Fibroblast of pulmonary artery (primary cell): ENCODE measurements around the gene SORCS2.

Experiments used
- DNase-seq: peaks from one replicate; pipeline ENCODE4 v3.0.0-alpha.2; 2010; ENCODE audit warnings: low read depth
- H3K4me3 ChIP-seq: replicated peaks from 2 replicates; pipeline ENCODE4 v1.5.1; 2011; ENCODE audit warnings: low read depth, mild to moderate bottlenecking, control low read depth, low read length, moderate library complexity
- TF ChIP-seq, protein P1 (sequence below): IDR thresholded peaks from 2 replicates; pipeline ENCODE4 v1.5.1; 2011; ENCODE audit warnings: mild to moderate bottlenecking, control low read depth, low read length, inconsistent platforms; ENCODE audit errors: missing control alignments

Gene SORCS2

DNA sequence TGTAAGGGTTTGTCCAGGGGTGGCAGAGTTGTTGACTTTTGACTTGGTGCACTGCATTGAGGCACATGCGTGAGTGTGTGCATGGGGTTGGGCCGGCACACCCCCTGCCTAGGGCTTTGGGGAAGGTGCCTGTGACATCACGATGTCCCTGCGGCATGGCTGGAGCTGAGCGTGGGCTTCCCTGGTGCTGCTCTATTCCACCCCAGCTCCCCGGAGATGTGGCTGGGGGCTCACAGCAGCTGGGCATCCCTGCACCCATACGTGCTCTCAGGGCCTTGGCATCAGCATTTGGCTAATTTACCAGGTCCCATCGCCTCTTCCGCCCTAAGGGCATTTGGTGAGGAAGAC, 236.7 kb downstream of the SORCS2 start:
- DNase-seq: no peak
- H3K4me3 ChIP-seq: no peak overlapping the region
- TF ChIP-seq, protein P1, sequence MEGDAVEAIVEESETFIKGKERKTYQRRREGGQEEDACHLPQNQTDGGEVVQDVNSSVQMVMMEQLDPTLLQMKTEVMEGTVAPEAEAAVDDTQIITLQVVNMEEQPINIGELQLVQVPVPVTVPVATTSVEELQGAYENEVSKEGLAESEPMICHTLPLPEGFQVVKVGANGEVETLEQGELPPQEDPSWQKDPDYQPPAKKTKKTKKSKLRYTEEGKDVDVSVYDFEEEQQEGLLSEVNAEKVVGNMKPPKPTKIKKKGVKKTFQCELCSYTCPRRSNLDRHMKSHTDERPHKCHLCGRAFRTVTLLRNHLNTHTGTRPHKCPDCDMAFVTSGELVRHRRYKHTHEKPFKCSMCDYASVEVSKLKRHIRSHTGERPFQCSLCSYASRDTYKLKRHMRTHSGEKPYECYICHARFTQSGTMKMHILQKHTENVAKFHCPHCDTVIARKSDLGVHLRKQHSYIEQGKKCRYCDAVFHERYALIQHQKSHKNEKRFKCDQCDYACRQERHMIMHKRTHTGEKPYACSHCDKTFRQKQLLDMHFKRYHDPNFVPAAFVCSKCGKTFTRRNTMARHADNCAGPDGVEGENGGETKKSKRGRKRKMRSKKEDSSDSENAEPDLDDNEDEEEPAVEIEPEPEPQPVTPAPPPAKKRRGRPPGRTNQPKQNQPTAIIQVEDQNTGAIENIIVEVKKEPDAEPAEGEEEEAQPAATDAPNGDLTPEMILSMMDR: no peak

DNA sequence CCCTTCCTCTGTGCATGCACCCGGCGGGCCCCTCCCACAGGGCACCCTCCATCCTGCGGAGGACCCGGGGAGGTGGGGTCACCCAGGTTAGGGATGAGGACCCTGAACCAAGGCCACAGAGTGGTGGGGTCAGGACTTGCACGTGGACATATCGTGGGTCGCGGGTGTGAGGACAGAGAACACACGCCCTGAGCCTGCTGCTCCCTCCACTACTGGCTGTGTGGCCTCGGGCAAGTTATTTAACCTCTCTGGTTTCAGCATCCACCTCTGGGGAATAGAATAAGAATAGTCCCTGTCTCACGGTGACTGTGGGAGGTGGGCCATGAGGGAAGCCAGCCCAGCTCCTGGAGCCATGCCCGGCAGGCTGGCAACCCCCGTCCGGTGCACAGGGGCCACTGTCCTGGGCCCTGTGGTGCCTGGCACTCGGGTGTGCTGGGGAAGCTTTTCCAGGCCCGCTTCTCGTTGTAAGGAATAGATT, 237.3 kb downstream of the SORCS2 start:
- no peak for DNase-seq
- no peak overlapping the region for H3K4me3 ChIP-seq
- TF ChIP-seq, protein P1: no peak

DNA sequence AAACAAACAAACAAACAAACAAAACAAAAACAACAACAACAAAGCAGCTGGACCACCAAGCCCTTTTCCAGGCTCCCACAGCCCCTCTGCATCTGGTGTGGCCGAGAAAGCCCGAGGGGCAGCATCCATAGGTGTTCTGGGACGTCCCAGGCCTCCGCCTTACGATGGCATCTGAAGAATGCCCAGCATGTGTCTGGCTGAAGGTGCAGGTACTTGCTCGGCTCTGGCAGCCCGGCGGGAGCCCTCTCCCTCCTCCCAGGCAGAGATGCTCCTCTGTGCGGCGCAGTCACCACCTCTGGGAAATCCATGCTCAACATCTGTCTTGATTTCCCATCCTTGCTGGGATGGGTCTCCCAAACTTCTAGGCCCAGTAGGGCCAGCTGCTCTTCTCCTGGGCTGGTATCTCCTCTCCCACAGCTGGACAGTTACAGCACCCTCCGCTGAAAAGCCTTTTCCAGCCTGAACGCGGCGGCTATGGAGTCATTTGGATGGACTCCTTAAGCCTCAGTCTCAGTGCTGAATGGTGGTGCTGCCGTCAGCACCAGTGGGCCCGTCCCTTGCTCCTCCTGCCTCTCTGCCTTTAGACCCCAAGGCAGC, 238.1 kb downstream of the SORCS2 start:
- H3K4me3 ChIP-seq: no peak overlapping the region
- TF ChIP-seq, protein P1: no peak
- no peak for DNase-seq

DNA sequence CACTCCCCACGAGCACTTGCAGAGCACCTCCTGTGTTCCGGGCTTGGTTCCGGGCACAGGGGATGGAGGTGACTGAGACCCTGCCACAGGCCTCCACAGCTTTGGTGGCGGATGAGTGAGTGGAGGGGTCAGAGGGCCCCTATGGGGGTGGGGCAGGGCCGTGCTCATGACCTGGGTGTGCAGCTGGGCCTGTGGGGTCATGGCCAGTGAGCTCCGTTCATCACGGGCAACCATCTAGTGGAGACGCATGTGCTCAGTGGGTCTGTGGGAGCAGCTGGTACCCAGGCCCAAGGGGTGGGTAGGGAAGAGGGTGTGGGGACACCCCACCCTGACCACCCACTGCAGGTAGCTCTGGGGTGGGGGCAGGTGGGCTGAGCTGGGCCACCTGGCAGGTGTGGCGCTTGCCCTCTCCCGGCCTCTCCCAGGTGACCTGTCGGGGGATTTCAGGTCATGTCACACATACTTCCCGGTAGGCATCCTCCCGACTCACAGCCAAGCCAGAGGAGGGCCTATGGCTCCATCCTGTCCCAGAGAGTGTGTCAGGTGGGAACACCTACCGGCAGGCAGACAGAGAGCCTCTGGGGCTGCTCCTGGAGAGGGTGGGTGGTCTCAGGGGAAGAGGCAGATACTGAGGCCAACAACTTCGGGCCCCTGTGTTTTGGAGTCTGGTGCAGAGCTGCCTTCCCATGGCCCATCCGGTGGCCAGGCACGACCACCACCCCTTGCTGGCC, 238.8 kb downstream of the SORCS2 start:
- TF ChIP-seq, protein P1: no peak
- no peak overlapping the region for H3K4me3 ChIP-seq
- DNase-seq: no peak

DNA sequence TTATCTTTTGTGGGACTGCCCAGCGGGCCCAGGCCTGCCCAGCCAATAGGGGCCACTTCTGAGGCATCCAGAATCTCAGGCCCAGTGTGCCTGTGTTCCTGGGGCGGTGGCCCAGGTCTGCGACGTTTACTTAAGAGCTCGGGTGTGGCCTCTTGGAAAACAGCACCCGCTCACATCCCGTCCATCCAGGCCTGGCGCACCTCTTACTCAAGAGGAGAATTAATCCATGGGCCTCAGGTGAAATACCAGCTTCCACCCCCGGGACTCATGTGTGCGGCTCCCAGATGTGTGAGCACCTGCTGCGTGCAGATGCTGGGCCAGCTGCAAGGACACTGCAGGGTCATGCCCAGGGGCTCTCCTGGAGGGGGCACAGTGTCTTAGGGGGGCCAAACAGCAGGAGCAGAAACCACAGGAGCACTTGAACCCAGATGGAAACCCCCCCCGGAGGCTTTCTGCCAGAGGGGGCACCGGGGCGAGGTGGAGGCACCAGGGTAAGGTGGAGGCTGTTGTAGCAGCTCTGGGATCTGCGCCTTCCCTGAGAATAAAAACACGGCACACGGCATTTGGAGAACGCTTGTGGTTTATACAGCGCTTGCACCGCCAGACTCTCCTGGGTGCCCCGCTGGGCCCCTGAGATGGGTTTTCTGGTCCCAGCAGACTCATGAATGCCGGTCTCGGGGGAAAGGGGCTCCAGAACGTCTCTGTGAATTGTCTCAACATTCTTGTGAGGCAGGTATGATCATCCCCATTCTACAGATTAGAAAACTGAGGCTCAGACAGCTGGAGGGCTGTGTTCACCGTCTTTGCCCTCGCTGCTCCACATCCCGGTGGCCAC, 239.6 kb downstream of the SORCS2 start:
- TF ChIP-seq, protein P1: no peak
- H3K4me3 ChIP-seq: no peak overlapping the region
- DNase-seq: no peak

DNA sequence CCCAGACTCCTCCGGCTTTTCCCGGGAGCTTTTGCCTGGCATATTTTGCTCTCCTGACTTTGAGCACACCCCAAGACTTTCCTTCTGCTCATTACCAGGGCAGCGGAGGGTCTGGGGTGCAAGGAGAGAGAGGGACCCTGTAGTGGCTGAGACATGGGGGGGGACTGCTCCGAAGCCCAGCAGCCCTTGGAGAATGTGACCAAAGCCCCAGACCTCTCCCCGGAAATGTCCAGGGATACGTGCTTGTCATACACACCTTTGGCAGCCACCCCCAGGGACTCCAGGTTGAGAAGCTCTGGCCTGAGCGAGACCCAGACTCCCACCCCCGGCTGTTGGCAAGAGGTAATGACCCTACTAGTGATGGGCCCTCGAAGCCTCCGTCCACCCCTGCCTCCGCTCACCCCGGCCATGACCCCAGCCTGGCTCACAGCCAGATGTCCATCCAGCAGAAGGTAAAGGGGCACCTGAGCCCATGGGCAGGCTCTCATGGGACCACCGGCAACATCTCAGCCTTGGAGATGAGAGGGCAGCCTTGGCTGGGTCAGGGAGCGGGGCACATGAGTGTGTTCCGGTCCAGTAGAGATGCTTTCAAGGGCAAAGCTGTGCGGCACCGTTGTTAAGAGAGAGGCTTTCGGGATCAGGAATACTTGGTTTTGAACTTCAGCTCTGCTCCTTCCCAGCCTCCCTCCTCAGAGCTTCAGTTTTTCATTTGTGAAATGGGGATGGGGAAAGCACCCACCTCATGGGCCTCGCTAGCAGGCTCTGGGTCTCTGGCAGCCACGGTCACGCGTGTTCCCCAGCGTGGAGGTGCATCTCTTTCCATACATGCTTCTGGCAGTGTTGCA, 240.4 kb downstream of the SORCS2 start:
- no peak for DNase-seq
- TF ChIP-seq, protein P1: no peak
- no peak overlapping the region for H3K4me3 ChIP-seq
